HG03045 (cell line): Measurements from ENCODE around the gene RNF20.
A peak's percentile ranks its signal among the peaks of the same experiment; 100 is the strongest.
"Not testable (repeated sequence)": the region's sequence is repeated elsewhere in the genome, so short reads cannot be mapped to it uniquely, and the experiment has no call there.

Source experiments
- ATAC-seq: cut with Tn5 transposase; IDR thresholded peaks from one replicate; pipeline ENCODE4 v1.9.1; 2021; ENCODE audit warnings: mild to moderate bottlenecking, moderate library complexity; ENCODE audit not compliant: unreplicated experiment

The RNF20 gene

GRCh38 chr9:101587332-101588043, 53.8 kb downstream of the RNF20 start:
- ATAC-seq = no peak

GRCh38 chr9:101590074-101590473, 56.4 kb downstream of the RNF20 start:
- not testable (repeated sequence) for ATAC-seq

GRCh38 chr9:101590901-101591300, 57.2 kb downstream of the RNF20 start:
- no peak for ATAC-seq

- no peak for ATAC-seq
Measured at GRCh38 chr9:101591787-101592446, 58.3 kb downstream of the RNF20 start.

GRCh38 chr9:101592788-101593187, 59.1 kb downstream of the RNF20 start:
- ATAC-seq = no peak

- no peak for ATAC-seq
Measured at GRCh38 chr9:101593345-101593744, 59.7 kb downstream of the RNF20 start.

GRCh38 chr9:101594796-101595195, 61.1 kb downstream of the RNF20 start, which contains the start of gene PPP3R2:
PPP3R2 (minus strand) TSS chr9:101594969; CDS start chr9:101594921, 48 bp downstream.
- ATAC-seq = no peak

- ATAC-seq = peak; percentile 56
Measured at GRCh38 chr9:101601904-101602765, 68.5 kb downstream of the RNF20 start.

GRCh38 chr9:101604296-101604695, 70.6 kb downstream of the RNF20 start:
- ATAC-seq = no peak

GRCh38 chr9:101605547-101605946, 71.9 kb downstream of the RNF20 start:
- no peak for ATAC-seq
